RPMI8226 (cell line): ENCODE results near the gene TYW1B.
A peak's percentile ranks its signal among the peaks of the same experiment; 100 is the strongest.
"Not testable (repeated sequence)": the region's sequence is repeated elsewhere in the genome, so short reads cannot be mapped to it uniquely, and the experiment has no call there.

Source experiments
- DNase-seq: peaks from one replicate; pipeline ENCODE4 v3.0.0-alpha.2; 2015

Gene TYW1B

DNA sequence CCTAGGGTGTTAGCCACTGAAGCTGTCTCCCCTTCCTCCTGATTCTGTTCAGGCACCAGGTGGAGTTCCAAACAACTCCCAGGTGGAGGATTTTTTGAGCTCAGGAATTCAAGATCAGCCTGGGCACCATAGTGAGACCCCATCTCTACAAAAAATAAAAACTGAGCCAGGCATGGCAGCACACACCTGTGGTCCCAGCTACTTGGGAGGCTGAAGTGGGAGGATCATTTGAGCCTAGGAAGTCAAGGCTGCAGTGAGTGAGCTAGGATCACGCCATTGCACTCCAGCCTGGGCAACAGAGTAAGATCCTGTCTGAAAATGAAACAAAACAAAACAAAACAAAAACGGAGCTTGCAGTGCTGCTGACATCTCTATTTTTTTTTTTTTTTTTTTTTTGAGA, 287.1 kb downstream of the TYW1B start:
- no peak for DNase-seq

- DNase-seq: no peak
Observed at GRCh38 chr7:72540106-72540611, 287.8 kb downstream of the TYW1B start.

DNA sequence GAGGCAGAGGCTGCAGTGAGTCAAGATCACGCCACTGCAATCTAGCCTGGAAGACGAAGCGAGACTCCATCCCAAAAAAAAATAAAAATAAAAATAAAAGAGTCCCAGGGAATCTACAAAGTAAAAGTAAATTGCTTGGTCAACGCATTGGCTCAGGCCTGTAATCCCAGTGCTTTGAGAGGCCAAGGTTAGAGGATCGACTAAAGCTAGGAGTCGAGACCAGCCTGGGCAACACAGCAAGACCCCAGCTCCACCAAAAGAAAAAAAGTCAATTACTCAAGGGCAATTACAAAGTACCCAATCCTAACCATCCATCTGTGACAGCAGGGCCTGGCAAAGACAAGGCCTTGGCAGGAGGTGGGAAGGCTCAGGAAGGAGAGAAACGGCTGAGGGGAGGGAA, 288.3 kb downstream of the TYW1B start:
- DNase-seq: no peak

DNA sequence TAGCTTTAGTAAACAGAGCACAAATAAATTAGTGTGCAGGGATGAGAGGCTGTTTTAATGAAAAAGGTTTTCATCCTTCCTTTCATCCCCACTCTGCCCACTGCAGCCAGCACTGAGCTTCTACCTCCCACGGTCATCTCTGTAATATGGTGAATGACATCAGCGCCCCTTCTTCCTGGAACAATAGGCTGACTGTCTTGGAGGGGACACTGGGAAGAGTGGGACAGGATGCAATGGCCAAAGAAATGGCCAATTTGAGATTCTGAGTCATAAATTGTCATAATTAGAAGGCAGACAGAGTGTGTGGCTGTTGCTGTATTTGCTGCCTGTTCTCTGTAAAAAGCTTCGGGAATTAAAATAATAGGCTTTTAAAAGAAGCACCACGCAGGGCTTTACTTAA, 289.1 kb downstream of the TYW1B start:
- DNase-seq: no peak

GRCh38 chr7:72538147-72538546, 289.9 kb downstream of the TYW1B start:
- DNase-seq: no peak

DNA sequence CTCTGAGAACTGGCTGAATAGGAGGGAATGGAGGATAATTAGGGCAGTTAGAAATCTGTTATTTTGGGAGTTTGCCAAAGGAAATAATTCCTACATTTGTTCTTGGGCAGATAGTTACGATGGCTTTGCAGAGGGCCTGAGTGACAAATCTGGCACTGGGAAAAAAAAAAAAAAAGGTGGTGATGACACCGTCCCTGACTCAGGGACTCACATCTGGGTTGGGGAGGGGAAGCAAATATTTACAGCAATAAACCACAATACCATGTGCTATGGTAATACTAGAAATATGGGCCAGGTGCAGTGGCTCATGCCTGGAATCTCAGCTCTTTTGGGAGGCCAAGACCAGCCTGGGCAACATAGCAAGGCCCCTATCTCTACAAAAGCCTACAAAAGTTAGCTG, 292.0 kb downstream of the TYW1B start:
- DNase-seq: peak; percentile 10

DNA sequence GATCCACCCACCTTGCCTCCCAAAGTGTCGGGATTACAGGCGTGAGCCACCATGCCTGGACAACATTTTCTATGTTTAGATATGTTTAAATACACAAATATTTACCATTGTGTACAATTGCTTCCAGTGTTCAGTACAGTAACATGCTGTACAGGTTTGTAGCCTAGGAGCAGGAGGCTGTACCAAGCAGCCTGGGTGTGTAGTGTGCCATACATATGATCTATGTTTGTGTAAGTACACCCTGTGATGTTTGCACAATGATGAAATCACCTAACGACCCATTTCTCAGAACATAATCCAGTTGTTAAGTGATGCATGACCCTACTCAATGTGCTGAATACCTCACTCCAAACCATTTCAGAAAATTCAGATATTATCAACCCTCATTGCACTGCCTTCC, 297.0 kb downstream of the TYW1B start:
- not testable (repeated sequence) for DNase-seq
